AG09319 (cell line): ENCODE results near the gene MAST4.
"Not testable (repeated sequence)": the region's sequence is repeated elsewhere in the genome, so short reads cannot be mapped to it uniquely, and the experiment has no call there.

Source experiments
- DNase-seq: peaks from one replicate; pipeline ENCODE4 v3.0.0-alpha.2; 2010; ENCODE audit warnings: low read depth; ENCODE audit errors: extremely low read depth
- TF ChIP-seq, protein P1 (sequence below): IDR thresholded peaks from 2 replicates; pipeline ENCODE4 v1.5.1; 2011; ENCODE audit warnings: low read depth, mild to moderate bottlenecking, inconsistent platforms, low read length, moderate library complexity

Gene MAST4

DNA sequence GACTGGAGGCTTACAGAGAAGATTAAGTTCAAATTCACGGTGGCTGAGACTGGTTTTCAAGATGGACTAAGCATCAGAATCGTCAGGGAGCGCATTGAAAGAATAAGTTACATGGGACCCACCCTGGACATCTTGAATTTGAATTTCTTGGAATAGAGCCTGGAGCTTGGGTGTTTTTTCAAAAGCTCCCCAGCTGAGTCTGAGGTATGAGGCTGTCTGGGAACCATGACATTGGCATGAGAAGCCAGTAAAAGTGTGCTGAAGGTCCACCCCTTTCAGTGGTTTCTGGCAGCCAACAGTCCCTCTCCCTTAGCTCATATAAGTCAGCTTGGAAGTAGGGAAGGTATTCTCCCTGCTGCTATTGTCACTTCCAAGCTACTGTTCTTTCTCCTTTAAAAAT lies 97.8 kb downstream of the MAST4 start:
- no peak for DNase-seq
- TF ChIP-seq, protein P1, sequence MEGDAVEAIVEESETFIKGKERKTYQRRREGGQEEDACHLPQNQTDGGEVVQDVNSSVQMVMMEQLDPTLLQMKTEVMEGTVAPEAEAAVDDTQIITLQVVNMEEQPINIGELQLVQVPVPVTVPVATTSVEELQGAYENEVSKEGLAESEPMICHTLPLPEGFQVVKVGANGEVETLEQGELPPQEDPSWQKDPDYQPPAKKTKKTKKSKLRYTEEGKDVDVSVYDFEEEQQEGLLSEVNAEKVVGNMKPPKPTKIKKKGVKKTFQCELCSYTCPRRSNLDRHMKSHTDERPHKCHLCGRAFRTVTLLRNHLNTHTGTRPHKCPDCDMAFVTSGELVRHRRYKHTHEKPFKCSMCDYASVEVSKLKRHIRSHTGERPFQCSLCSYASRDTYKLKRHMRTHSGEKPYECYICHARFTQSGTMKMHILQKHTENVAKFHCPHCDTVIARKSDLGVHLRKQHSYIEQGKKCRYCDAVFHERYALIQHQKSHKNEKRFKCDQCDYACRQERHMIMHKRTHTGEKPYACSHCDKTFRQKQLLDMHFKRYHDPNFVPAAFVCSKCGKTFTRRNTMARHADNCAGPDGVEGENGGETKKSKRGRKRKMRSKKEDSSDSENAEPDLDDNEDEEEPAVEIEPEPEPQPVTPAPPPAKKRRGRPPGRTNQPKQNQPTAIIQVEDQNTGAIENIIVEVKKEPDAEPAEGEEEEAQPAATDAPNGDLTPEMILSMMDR = no peak

DNA sequence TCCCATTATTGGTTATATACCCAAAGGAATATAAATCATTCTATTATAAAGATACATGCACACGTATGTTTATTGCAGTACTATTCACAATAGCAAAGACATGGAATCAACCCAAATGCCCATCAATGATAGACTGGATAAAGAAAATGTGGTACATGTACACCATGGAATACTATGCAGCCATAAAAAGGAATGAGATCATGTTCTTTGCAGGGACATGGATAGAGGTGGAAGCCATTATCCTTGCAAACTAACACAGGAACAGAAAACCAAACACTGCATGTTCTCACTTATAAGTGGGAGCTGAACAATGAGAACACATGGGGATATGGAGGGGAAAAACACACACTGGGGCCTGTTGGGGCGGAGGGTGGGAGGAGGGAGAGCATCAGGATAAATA lies 99.6 kb downstream of the MAST4 start:
- not testable (repeated sequence) for DNase-seq

DNA sequence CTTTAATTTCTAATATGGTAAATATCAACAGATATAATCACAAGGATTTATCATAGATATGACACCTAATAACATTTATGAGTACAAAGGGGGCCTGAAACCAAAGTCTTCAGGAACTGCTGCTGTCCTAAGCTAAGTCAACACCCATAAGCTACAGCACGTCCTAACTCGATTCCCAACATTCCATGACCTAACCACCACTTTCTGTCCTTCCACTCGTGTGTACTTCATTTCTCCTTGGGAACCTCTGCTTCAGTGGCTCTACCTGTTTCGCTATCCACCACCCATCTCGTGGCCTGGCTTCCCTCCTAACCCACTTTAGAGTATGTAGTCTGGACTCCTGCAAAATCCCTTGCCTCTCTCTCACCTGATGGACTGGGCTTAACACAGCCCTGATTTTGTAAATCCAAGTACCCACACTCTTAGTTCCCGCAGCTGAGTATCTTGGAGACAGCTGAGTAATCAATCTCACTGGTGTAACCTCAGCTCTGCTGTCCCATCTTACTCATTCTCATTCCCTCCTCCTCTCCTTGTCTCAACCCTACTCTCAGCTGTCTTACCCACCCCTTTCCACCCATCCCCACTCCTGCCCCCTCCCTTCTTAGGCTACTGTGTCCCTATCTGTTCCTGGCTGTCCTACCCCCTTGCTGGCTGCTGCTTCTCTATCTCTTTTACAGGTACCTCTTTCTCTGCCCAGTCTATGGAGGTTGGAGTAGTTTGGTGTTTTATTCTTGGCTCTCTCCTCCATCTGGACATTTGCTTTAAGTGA lies 101.8 kb downstream of the MAST4 start:
- TF ChIP-seq, protein P1 = no peak
- DNase-seq = no peak

DNA sequence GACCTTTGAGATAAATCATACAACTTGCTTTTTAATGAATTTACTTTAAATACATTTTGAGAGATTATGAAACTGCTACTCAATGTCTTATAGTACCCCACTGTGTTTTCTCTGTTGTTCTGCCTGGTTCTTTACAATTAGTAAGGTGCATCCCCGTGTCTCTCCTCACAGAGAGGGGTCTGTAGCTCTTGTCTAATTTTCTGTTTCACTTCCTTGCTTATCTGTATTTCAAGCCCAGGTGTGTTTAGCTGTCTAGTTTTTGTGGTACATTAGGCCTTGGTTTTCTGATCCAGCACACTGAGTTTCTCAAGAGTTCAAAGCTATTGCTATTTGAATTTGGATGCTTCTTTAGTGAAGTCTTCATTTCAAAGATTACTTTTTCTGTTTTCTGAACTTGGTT lies 105.1 kb downstream of the MAST4 start:
- TF ChIP-seq, protein P1 = no peak
- DNase-seq = no peak

DNA sequence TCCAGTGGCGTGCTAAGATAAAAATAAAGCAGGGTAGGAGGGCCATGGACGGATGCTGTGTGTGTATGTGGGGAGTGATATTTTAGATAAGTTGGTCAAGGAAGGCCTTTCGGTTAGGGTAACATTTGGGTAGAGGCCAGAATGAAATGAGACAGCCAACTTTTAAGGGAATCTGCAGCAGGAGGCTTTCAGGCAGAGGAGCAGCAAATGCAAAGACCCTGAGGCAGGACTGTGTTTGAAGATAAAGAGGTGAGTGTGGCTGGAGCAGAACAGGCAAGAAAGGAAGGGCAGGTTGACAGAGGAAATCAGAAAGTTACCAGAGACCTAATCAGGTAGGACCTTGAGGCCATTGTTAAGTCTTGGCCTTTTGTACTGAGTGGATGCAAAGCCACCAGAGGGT lies 106.2 kb downstream of the MAST4 start:
- TF ChIP-seq, protein P1 = no peak
- DNase-seq = no peak

DNA sequence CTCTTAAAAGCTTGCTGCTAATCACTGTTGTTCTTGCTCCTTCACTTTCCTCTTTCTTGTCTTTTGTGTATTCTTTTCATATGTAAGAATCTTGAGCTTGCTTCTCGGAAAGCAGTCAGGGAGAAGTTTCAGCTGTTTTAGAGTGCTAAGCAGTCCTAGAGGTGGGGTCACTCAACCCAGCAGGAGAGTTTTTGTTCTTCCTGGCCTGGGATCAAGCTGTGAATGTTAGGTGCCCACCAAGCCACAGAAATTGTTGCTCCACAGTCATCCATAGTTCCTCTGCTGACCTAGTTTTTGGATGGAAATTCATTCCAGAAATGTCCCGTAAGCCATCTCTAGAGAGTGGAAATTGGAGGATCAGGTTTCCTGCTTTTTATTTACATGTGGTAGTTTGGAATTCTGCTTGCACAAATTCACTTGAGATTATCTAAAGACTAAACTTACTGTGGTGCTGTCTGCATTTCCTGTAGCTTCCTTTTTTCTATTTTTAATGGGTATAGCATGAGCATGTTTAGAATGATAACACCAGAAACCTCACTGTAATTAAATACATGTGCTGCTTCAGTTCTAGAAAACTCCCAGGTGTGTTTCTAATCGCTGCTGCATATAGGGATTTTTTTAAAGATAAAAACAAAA lies 108.7 kb downstream of the MAST4 start:
- DNase-seq = no peak
- TF ChIP-seq, protein P1 = no peak

DNA sequence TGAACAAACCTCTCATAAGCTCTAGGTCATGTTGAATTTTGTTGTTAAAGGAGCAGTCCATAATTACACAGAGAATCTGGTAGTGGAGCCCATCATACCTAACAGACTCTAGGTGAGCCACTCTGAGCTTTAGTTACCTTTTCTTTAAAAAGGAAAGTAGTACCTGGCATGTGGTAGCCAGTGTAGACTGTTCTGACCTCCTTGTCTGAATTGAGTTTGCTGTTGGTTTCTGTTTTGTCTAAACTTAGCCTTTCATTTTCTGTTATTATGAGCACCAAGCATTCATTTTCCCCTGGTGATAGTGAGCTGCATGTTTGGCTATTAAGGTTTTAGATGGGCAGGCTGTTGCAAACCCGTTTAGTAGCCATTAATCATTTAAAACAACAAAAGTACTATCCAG lies 112.2 kb downstream of the MAST4 start:
- no peak for DNase-seq
- TF ChIP-seq, protein P1 = no peak
